GM18858 (cell line): ENCODE measurements around the gene SCAMP3.

Experiments
- ATAC-seq: cut with Tn5 transposase; IDR thresholded peaks from one replicate; pipeline ENCODE4 v1.9.1; 2021; ENCODE audit not compliant: unreplicated experiment

SCAMP3 gene

DNA sequence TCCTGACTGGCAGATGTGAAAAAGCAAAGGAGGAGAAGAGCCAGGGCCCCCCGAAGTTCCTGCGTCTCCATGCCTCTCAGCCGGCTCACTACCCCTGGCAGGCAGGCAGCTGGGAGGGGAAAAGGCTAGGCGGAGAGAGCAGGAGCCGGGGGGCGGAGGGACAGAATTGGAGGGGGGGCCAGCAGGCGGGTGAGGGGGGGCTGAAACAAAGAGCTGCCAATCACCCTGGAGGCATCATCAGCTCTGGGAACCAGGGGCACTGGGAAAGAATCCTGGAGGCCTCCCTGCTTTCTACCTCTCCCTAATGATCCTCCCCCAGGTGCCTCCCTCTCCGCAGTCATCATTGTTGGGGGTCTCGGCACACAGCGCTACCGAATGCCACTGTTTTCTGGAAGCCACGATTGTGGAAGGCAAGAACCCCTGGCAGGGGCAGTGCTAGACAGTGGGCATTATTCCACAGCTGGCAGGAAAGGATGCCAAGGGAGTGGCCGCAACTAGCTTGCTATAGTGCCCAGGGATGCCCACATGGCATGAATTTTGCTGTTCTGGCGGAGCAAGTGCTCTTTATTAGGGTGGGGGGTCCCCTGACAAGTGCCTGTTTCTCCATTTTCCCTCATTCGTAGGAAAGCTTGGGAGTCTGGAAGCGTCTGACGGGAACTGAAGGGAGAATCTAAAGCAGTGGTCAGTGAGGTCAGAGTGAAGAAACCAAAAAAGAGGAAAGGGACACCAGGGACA lies 54.2 kb downstream of the SCAMP3 start, which contains the start of gene THBS3:
TSS of gene THBS3 (minus strand) at position 92 of the 735 bp plus-strand sequence. CDS start at position 71, 21 bp downstream.
- ATAC-seq, result no peak

GRCh38 chr1:155206891-155207805 lies 55.0 kb downstream of the SCAMP3 start:
- ATAC-seq, result no peak
